HEK293T (cell line): ENCODE results near the gene CHST11.

ENCODE experiments used
- CTCF ChIA-PET: fragments of 350-600 bp; formaldehyde crosslinking; extraction: SDS; loops from one replicate; lab custom pipeline; 2021; ENCODE audit warnings: antibody characterized with exemption, inconsistent platforms; lab: Yijun Ruan, JAX
- POLR2A ChIA-PET: fragments of 350-600 bp; formaldehyde crosslinking; extraction: SDS; loops from one replicate; lab custom pipeline; 2020; ENCODE audit warnings: antibody characterized with exemption, inconsistent platforms; lab: Yijun Ruan, JAX
- DNase-seq: peaks from one replicate; pipeline ENCODE4 v3.0.0; 2012; ENCODE audit warnings: mixed read lengths; ENCODE audit errors: extremely low spot score
- ARNT ChIP-seq: fragments of 450-650 bp; IDR thresholded peaks from 2 replicates; pipeline ENCODE4 v1.6.1; 2017; ENCODE audit warnings: mild to moderate bottlenecking
- BHLHE40 ChIP-seq: fragments of 450-650 bp; IDR thresholded peaks from 2 replicates; pipeline ENCODE4 v1.6.1; 2016; ENCODE audit warnings: mild to moderate bottlenecking, moderate library complexity, borderline replicate concordance
- CTBP1 ChIP-seq: fragments of 450-650 bp; IDR thresholded peaks from 2 replicates; pipeline ENCODE4 v1.6.1; 2016; ENCODE audit warnings: borderline replicate concordance
- ELF4 ChIP-seq: fragments of 450-650 bp; IDR thresholded peaks from 2 replicates; pipeline ENCODE4 v1.6.1; 2017; ENCODE audit warnings: antibody characterized with exemption
- FOXA1 ChIP-seq: fragments of 450-650 bp; IDR thresholded peaks from 2 replicates; pipeline ENCODE4 v1.6.1; 2016; ENCODE audit warnings: mild to moderate bottlenecking
- FOXK2 ChIP-seq: fragments of 450-650 bp; IDR thresholded peaks from 2 replicates; pipeline ENCODE4 v1.6.1; 2016; ENCODE audit warnings: mild to moderate bottlenecking
- FOXM1 ChIP-seq: fragments of 450-650 bp; IDR thresholded peaks from 2 replicates; pipeline ENCODE4 v1.6.1; 2017; ENCODE audit warnings: mild to moderate bottlenecking, borderline replicate concordance
- HDGF ChIP-seq: fragments of 450-650 bp; IDR thresholded peaks from 2 replicates; pipeline ENCODE4 v1.6.1; 2017; ENCODE audit warnings: antibody characterized with exemption, borderline replicate concordance
- L3MBTL2 ChIP-seq: fragments of 450-650 bp; conservative IDR thresholded peaks from 2 replicates; pipeline ENCODE4 v1.6.1; 2016; ENCODE audit warnings: mild to moderate bottlenecking
- LEF1 ChIP-seq: fragments of 450-650 bp; IDR thresholded peaks from 2 replicates; pipeline ENCODE4 v1.6.1; 2017; ENCODE audit warnings: mild to moderate bottlenecking, borderline replicate concordance
- NFRKB ChIP-seq: fragments of 450-650 bp; IDR thresholded peaks from 2 replicates; pipeline ENCODE4 v1.6.1; 2016; ENCODE audit warnings: mild to moderate bottlenecking, moderate library complexity
- PKNOX1 ChIP-seq: fragments of 450-650 bp; IDR thresholded peaks from 2 replicates; pipeline ENCODE4 v1.6.1; 2016
- SP1 ChIP-seq: fragments of 450-650 bp; IDR thresholded peaks from 2 replicates; pipeline ENCODE4 v1.6.1; 2017
- SUZ12 ChIP-seq: fragments of 450-650 bp; IDR thresholded peaks from 2 replicates; pipeline ENCODE4 v1.6.1; 2016; ENCODE audit warnings: mild to moderate bottlenecking
- TARDBP ChIP-seq: fragments of 450-650 bp; IDR thresholded peaks from 2 replicates; pipeline ENCODE4 v1.6.1; 2016
- ZNF384 ChIP-seq: fragments of 450-650 bp; IDR thresholded peaks from 2 replicates; pipeline ENCODE4 v1.6.1; 2016

Gene CHST11

GRCh38 chr12:104693493-104693892 lies 236.7 kb downstream of the CHST11 start:
- no peak for DNase-seq
- CTCF ChIA-PET: no interaction called here
- POLR2A ChIA-PET: no interaction called here
- TF ChIP-seq SUZ12: no peak
- no peak for TF ChIP-seq SP1
- no peak for TF ChIP-seq ARNT
- TF ChIP-seq ZNF384: no peak
- TF ChIP-seq TARDBP: no peak

- ChIA-PET POLR2A (no interaction called here), CTCF (no interaction called here)
- DNase-seq: no peak
- TF ChIP-seq FOXK2 (no peak), FOXA1 (no peak), FOXM1 (no peak), L3MBTL2 (no peak)
Measured at GRCh38 chr12:104694161-104694560, 237.4 kb downstream of the CHST11 start.

GRCh38 chr12:104694711-104695110 lies 238.0 kb downstream of the CHST11 start:
- DNase-seq: no peak
- CTCF ChIA-PET: no interaction called here
- POLR2A ChIA-PET: no interaction called here
- TF ChIP-seq ELF4: no peak
- TF ChIP-seq TARDBP: no peak
- no peak for TF ChIP-seq FOXA1
- no peak for TF ChIP-seq ZNF384
- no peak for TF ChIP-seq SP1
- no peak for TF ChIP-seq PKNOX1
- no peak for TF ChIP-seq ARNT
- TF ChIP-seq FOXM1: no peak
- TF ChIP-seq HDGF: no peak
- no peak for TF ChIP-seq FOXK2
- TF ChIP-seq SUZ12: no peak
- no peak for TF ChIP-seq L3MBTL2
- TF ChIP-seq CTBP1: no peak
- no peak for TF ChIP-seq LEF1
- no peak for TF ChIP-seq BHLHE40
- TF ChIP-seq NFRKB: no peak

- no peak for TF ChIP-seq L3MBTL2
- no peak for TF ChIP-seq FOXK2
- TF ChIP-seq FOXA1: no peak
- TF ChIP-seq SUZ12: no peak
- TF ChIP-seq BHLHE40: no peak
- TF ChIP-seq FOXM1: no peak
- no peak for TF ChIP-seq ZNF384
- no peak for TF ChIP-seq LEF1
- no peak for TF ChIP-seq ARNT
- no peak for TF ChIP-seq CTBP1
- no peak for TF ChIP-seq TARDBP
- no peak for DNase-seq
- ChIA-PET POLR2A (no interaction called here), CTCF (no interaction called here)
Measured at GRCh38 chr12:104695453-104696148, 238.9 kb downstream of the CHST11 start.

- POLR2A ChIA-PET: no interaction called here
- TF ChIP-seq CTBP1 (no peak), BHLHE40 (no peak), FOXK2 (no peak), PKNOX1 (no peak), FOXM1 (no peak), SUZ12 (no peak), ARNT (no peak), ELF4 (no peak), FOXA1 (no peak), ZNF384 (no peak), HDGF (no peak), NFRKB (no peak), TARDBP (no peak), LEF1 (no peak), SP1 (no peak), L3MBTL2 (no peak)
- no peak for DNase-seq
- CTCF ChIA-PET: no interaction called here
Measured at GRCh38 chr12:104697186-104697585, 240.4 kb downstream of the CHST11 start.

GRCh38 chr12:104698871-104699270 lies 242.1 kb downstream of the CHST11 start:
- CTCF ChIA-PET: no interaction called here
- POLR2A ChIA-PET: no interaction called here
- TF ChIP-seq ELF4 (no peak), TARDBP (no peak), ARNT (no peak)
- no peak for DNase-seq
